Measurements from ENCODE around the gene DDX51.
"Not testable (repeated sequence)": the region's sequence is repeated elsewhere in the genome, so short reads cannot be mapped to it uniquely, and the experiment has no call there.

DDX51 gene

DNA sequence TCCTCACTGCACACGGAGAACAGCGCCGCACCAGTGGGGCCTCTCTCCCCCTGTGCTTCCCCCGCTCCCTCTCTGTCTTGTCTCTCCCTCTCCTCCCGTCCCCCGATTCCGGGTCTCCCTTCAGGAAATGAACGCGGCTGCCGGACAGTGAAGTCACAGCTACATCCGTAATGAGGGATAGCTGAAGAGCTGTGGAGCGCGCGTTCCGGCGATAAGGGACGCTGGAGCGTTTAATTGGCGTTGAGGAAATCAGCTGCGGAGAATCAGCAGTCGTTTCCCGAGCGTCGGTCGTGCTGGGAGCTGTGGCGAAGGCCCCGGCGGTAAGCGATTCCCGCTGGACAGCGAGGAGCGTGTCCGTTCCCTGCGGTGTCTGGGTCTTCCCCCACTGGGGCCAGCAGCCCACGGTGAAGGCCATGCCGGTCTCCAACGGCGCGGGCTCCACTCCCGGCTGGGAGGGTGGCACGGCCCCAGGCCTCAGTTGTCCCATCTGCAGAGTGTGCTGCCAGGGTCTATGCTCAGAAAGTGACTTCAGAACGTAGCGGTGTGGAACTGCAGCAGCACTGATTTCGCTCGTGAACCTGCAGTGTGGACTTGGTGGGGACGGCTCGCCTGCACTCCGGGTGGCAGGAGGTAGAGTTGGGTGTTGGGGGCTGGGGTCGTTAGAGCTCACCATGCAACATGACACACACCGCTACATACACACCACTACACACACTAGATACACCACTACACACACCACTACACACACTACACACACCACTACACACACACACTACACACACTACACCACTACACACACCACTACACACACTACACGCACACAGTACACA is 11.0 kb upstream of the DDX51 start:
- DNase-seq (ENCODE audit: low read depth) = no peak

DNA sequence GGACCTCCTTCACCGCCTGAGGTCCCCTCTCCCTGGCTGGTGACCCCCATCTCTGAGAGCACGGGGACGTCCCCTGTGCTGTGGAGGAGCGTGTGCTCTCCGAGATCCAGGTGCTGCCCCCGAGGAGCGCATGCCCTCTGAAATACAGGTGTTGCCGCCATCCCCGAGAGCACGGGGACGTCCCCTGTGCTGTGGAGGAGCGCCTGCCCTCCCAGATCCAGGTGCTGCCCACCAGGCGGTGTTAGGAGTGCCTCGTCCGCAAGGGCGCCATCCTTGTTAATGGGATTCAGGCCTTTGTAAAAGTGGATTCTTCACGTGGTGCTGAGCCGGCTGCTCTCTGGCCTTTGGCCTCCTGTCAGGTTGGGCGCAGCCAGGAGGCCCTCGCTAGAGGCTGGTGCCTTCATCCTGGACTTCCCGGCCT is 10.2 kb upstream of the DDX51 start:
- no peak for DNase-seq (ENCODE audit: low read depth)

GRCh38 chr12:132153501-132154340 is 9.6 kb upstream of the DDX51 start:
- DNase-seq (ENCODE audit: low read depth) = peak; percentile 44

- no peak for DNase-seq (ENCODE audit: low read depth)
Observed at GRCh38 chr12:132152953-132153352, 8.8 kb upstream of the DDX51 start.

- DNase-seq (ENCODE audit: low read depth) = no peak
Observed at GRCh38 chr12:132152411-132152821, 8.3 kb upstream of the DDX51 start.

DNA sequence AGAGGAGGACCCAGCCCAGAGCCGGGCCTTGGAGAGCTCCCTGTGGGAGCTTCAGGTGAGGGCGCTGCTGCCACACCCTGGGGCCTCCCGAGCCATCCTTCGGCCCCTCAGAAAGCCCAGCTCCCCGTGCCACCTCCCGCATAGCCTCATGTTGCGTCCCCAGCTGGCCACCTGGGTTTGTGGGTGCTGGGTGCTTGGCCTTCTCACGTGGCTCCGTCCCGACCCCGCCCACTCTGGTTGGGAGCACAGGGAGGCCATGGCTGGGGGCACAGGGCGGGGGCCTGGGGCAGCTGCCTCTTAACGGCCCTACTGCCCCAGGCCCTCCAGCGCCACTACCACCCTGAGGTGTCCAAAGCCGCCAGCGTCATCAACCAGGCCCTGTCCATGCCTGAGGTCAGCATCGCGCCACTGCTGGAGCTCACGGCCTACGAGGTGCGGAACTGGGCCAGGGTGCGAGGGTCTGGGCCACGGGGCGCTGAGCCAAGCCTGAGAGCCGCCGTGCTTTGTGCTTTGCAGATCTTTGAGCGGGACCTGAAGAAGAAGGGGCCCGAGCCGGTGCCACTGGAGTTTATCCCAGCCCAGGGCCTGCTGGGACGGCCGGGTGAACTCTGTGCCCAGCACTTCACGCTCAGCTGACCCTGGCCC is 7.8 kb upstream of the DDX51 start:
- DNase-seq (ENCODE audit: low read depth) = no peak

GRCh38 chr12:132151145-132151765 is 7.1 kb upstream of the DDX51 start:
- DNase-seq (ENCODE audit: low read depth) = no peak

- DNase-seq (ENCODE audit: low read depth) = no peak
Observed at GRCh38 chr12:132150780-132151144, 6.6 kb upstream of the DDX51 start.

- DNase-seq (ENCODE audit: low read depth) = not testable (repeated sequence)
Observed at GRCh38 chr12:132149526-132149925, 5.4 kb upstream of the DDX51 start.

DNA sequence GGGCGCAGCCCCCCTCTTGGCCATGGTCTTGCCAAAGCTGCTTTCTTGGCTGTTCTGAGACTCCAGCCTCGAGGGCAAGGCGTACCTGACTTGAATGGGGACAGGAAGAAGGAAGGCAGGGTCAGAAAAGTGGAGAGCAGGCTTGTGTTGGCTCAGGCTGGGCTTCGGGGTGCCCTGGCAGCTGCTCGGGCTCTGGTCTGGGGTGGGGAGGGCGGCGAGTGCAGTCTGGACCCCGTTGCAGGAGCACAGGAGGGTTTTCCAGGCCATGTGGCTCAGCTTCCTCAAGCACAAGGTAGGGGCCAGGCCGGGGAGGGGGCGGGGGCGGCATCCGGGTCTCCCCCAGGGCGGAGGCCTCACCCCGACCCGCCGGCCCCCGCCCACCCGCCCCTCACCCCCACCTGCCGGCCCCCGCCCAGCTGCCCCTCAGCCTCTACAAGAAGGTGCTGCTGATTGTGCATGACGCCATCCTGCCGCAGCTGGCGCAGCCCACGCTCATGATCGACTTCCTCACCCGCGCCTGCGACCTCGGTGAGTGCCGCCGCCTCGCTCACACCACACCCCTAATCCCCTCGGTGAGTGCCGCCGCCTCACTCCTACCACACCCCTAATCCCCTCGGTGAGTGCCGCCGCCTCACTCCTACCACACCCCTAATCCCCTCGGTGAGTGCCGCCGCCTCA is 4.4 kb upstream of the DDX51 start:
- no peak for DNase-seq (ENCODE audit: low read depth)

DNA sequence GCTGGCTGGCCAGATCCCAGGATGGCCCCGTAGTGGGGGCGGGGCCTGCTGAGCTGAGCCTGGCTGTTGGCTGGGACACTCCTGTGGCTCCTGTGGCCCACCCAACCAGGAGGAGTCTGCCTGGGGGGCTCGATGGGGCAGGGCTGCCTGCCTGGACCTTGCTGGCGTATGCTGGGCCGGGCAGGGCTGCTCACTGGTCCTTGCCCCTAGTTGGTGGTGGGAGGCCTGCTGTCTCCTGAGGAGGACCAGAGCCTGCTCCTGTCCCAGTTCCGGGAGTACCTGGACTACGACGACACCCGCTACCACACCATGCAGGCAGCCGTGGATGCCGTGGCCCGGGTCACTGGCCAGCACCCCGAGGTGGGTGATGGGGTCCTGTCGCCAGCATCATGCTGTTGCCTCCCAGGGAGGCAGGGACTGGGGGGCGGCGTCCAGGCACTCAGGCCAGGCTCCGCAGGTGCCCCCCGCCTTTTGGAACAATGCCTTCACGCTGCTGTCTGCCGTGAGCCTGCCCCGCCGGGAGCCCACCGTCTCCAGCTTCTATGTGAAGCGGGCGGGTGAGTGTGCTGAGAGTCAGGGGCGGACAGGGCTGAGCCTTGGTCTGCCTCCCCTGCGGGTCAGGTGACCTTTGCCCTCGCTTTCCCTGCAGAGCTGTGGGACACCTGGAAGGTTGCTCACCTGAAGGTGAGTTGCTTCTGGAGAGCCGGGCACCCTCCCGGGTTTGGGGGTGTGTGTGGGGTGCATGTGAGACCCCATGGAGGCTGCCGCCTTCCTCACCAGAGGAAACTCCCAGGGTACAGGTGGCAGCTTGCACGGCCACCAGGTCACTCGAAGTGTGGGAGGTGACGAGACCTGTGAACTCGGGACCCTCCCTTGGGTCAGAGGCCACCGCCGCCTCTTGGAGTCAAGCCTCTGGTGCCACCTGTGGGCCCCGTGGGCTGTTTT is 3.6 kb upstream of the DDX51 start:
- DNase-seq (ENCODE audit: low read depth) = no peak

GRCh38 chr12:132146772-132147422 is 2.8 kb upstream of the DDX51 start:
- DNase-seq (ENCODE audit: low read depth) = no peak

GRCh38 chr12:132146098-132146497 is 2.0 kb upstream of the DDX51 start:
- DNase-seq (ENCODE audit: low read depth) = no peak

- no peak for DNase-seq (ENCODE audit: low read depth)
Observed at GRCh38 chr12:132145334-132145733, 1.2 kb upstream of the DDX51 start.

DNA sequence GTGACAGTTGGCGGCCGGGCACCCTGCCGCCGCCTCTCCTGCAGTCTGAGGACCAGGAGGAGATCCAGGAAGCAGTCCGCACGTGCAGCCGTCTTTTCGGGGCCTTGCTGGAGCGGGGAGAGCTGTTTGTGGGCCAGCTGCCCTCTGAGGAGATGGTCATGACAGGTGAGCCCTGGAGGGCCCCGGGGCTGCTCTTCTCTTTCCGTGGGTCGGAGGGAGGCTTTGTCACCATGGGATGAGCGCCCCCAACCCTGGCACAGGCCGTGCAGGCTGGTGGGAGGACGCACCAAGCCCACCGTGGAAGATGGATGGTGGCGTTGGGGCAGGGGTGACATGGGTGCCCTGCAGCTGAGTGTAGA is 670 bp upstream of the DDX51 start:
- no peak for DNase-seq (ENCODE audit: low read depth)

DNA sequence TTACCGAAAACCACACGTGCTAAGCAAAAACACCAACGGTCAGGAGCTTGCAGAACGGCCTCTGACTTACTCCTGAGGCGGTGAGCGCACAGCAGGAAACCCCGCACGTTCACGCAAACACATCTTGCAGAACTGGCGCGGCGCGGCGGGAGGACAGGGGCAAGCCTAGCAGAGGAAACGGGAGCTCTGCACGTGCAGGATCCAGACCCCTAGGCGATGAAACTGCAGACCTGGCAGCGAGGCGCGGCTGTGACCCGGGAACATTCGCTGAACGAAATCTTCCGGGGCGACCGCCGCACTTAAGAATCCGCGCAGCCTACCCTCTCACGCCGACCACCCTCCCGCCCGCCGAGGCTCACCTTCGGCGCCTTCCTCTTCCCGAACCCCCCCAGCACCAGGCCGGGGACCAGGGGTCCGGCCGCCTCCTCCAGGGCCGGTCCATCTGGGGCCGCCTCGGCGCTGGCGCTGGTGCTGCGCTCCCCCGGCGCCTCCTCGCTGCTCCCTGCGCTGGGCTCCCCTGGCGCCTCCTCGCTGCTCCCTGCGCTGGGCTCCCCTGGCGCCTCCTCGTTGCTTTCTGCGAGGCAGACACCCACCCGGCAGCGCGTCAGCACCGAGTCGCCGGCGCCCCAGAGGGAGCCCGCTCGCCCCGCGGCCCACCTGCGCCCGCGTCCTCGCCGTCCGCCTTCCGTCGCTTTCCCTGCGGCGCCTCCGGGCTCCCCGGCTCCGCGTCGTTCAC is 615 bp downstream of the DDX51 start:
- peak; percentile 6 for DNase-seq (ENCODE audit: low read depth)

GRCh38 chr12:132142679-132143335 is 1.3 kb downstream of the DDX51 start:
- DNase-seq (ENCODE audit: low read depth) = no peak

DNA sequence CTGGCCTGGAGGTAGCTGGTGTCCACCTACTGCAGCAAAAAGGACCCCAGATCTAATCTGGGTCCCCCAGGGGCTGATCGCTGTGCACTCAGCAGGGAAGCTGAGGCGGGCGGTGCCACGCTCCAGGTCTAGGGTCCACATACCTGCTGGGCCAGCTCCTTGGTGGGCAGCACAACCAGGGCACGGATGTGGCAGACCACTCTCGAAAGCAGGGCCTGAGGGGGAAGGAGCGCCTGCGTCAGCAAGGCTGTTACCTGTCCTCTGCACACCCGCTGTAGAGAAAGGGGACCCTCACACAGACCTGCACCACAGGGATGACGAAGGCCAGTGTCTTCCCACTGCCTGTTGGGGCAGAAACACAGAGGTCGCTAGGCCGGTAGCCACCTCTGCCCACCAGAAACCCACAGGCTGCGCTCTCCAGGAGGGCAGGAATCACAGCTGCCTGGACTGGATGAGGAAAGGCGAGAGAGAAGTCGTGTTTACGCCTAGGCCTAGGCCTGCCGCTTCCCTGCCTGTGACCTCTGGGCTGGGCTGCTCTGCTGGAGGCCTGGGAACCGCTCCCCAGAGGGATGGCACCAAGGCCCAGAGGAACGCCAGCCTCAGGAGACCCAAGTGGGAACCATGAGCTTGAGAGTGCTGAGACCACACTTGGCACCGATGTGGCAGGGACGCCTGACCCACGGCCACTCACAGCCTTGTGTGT is 2.0 kb downstream of the DDX51 start:
- no peak for DNase-seq (ENCODE audit: low read depth)

All from stimulated activated CD8-positive, alpha-beta memory T cell treated with anti-CD3 and anti-CD28 coated beads, Interleukin-12 subunit alpha, Interleukin-12 subunit beta, amount 100 ng/mL, for 1 hour (primary cell).